ENCODE results near the gene IMPDH2. TPM values are rescaled to one million over a fixed set of nuclear protein-coding genes. Genes with fewer than 3 reads are reported as not detected.
A peak's percentile ranks its signal among the peaks of the same experiment; 100 is the strongest.

The IMPDH2 gene
- total RNA-seq, 2 experiments from 2014 or later = 295 to 360 TPM

DNA sequence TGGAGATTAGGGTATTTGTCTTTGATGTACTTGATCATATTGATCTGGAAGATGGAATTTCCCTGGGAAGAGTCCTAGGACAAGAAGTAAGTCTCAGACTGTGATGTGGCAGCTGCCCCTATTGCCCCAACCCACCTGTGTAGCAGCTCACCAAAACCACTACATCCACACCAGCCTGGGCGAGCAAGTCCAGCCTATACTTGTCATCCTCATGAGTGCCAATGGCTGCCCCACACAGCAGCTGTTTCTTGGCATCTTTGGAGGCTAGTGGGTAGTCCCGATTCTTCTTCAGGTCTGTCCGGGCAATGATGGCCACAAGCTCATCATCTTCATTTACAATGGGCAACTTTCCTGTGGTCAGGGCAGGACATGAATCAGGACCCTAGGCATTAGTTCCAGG is 2.7 kb downstream of the IMPDH2 start:
- DNase-seq (ENCODE audit: low spot score) = no peak
- no peak for TF ChIP-seq EZH2phosphoT487 (IDR thresholded peaks at IDR 0.05; ENCODE audit: borderline replicate concordance, low read depth, low read length)
- TF ChIP-seq, protein P1, sequence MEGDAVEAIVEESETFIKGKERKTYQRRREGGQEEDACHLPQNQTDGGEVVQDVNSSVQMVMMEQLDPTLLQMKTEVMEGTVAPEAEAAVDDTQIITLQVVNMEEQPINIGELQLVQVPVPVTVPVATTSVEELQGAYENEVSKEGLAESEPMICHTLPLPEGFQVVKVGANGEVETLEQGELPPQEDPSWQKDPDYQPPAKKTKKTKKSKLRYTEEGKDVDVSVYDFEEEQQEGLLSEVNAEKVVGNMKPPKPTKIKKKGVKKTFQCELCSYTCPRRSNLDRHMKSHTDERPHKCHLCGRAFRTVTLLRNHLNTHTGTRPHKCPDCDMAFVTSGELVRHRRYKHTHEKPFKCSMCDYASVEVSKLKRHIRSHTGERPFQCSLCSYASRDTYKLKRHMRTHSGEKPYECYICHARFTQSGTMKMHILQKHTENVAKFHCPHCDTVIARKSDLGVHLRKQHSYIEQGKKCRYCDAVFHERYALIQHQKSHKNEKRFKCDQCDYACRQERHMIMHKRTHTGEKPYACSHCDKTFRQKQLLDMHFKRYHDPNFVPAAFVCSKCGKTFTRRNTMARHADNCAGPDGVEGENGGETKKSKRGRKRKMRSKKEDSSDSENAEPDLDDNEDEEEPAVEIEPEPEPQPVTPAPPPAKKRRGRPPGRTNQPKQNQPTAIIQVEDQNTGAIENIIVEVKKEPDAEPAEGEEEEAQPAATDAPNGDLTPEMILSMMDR (conservative IDR thresholded peaks at IDR 0.05; ENCODE audit: low read length) = no peak
- intact Hi-C loops (cut with micrococcal nuclease; ENCODE audit: unreplicated experiment) = loop anchor here (5.0 kb wide), 1 partner anchor 131 kb away; no protein-coding TSS in a partner anchor
- peaks cover 62% of the 10 kb centered on the region for H3K4me1 ChIP-seq (ENCODE audit: insufficient read depth, low read length, poor library complexity, severe bottlenecking)
- peaks cover 81% of the 10 kb centered on the region for H3K36me3 ChIP-seq (ENCODE audit: insufficient read depth, low read length)
- H3K27ac ChIP-seq (ENCODE audit: low read depth, low read length, poor library complexity, severe bottlenecking) = no peak overlapping the region
- no peaks in the 10 kb centered on the region for H3K9me3 ChIP-seq (ENCODE audit: low read length)
- ChIA-PET CTCF (ENCODE audit: unreplicated experiment) (no interaction called here), POLR2A (no interaction called here)
- no TSS peak for BruUV-seq (replicated peaks)
- no peak overlapping the region for H2AFZ ChIP-seq (ENCODE audit: low read length)
- no peaks in the 10 kb centered on the region for H3K9me2 ChIP-seq (ENCODE audit: insufficient read depth, low read length)
- no peak overlapping the region for H3K4me3 ChIP-seq (ENCODE audit: low read depth, low read length, poor library complexity, severe bottlenecking)
- 0 out of 2 replicates have a peak, but pooled peaks cover 4% of the 10 kb centered on the region for H4K20me1 ChIP-seq (ENCODE audit: insufficient read depth, low read length)
- peak overlapping the region; percentile 17 for H3K4me2 ChIP-seq (ENCODE audit: low read length)
- H3K79me2 ChIP-seq (ENCODE audit: insufficient read depth, low read depth, low read length) = peaks cover 41% of the 10 kb centered on the region

DNA sequence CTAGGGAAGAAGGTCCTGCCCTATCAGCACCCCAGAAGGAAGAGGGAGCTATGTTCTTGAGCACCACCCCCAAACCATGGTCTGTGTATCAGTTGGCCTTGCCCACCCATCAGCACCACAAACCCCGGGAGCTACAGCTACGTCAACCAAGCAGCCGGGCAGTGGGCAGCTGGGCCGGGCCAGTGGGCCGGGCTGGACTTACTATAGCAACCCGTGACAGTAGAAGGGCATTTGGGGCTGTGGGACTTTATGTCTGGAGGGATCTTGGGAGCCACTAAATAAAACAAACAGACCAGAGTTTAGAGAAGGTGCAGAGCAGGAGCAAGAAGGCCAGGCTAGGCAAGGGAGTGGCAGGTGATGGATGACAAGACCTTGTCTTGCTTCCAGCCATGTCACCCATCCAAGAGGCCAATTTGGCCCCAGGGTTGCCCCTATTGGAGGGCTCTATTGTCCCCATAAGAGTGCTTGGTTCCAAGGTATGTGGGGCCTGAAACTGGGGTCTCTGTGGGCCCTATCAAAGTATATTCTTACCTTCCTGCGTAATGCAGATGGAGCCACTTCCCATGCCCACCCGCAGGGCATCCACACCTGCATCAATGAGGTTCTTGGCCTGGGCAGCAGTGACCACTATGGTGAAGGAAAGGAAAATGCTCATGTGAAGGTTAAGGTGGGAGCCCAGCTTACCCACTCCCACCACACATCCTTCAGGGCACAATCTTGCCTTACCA is 3.2 kb downstream of the IMPDH2 start:
- H3K79me2 ChIP-seq (ENCODE audit: insufficient read depth, low read depth, low read length) = peaks cover 43% of the 10 kb centered on the region
- H3K27ac ChIP-seq (ENCODE audit: low read depth, low read length, poor library complexity, severe bottlenecking) = no peak overlapping the region
- H2AFZ ChIP-seq (ENCODE audit: low read length) = no peak overlapping the region
- no peaks in the 10 kb centered on the region for H3K9me2 ChIP-seq (ENCODE audit: insufficient read depth, low read length)
- CTCF ChIA-PET (ENCODE audit: unreplicated experiment) = interaction anchor here (0.6 kb wide), 1 partner anchor 319 kb away, joined by 3 read pairs; no protein-coding TSS in a partner anchor
- no peak for DNase-seq (ENCODE audit: low spot score)
- H4K20me1 ChIP-seq (ENCODE audit: insufficient read depth, low read length) = 0 out of 2 replicates have a peak, but pooled peaks cover 4% of the 10 kb centered on the region
- POLR2A ChIA-PET = interaction anchor here (0.5 kb wide), 1 partner anchor 18 kb away, joined by 4 read pairs; the partner anchor contains the start of gene WDR6
- TF ChIP-seq EZH2phosphoT487 (IDR thresholded peaks at IDR 0.05; ENCODE audit: borderline replicate concordance, low read depth, low read length) = no peak
- TF ChIP-seq, protein P1 (conservative IDR thresholded peaks at IDR 0.05; ENCODE audit: low read length) = no peak
- peaks cover 62% of the 10 kb centered on the region for H3K4me1 ChIP-seq (ENCODE audit: insufficient read depth, low read length, poor library complexity, severe bottlenecking)
- intact Hi-C loops (cut with micrococcal nuclease; ENCODE audit: unreplicated experiment) = loop anchor here (5.0 kb wide), 1 partner anchor 131 kb away; no protein-coding TSS in a partner anchor
- H3K4me2 ChIP-seq (ENCODE audit: low read length) = peak overlapping the region; percentile 17; the same call in 1 of the 2 replicates
- H3K9me3 ChIP-seq (ENCODE audit: low read length) = no peaks in the 10 kb centered on the region
- H3K36me3 ChIP-seq (ENCODE audit: insufficient read depth, low read length) = peaks cover 75% of the 10 kb centered on the region
- no TSS peak for BruUV-seq (replicated peaks)
- no peak overlapping the region for H3K4me3 ChIP-seq (ENCODE audit: low read depth, low read length, poor library complexity, severe bottlenecking)
